K562 (cell line): ENCODE results near the gene C5AR2. TPM values are rescaled to one million over a fixed set of nuclear protein-coding genes. Genes with fewer than 3 reads are reported as not detected.

Experiments used
- ATAC-seq: fragments of 200-7000 bp; cut with Tn5 transposase; 3 replicates; pipeline ENCODE4 v1.9.1; 2020; ENCODE audit warnings: moderate library complexity
- BruUV-seq: library from RNA; stranded (reverse); fragments of 400-500 nt; replicated peaks from 2 replicates; lab custom pipeline; 2021; lab: Mats Ljungman, UMichigan
- CTCF ChIA-PET: fragments of 300-600 bp; formaldehyde crosslinking; extraction: SDS; loops from one replicate; lab custom pipeline; 2021; ENCODE audit warnings: low intra/inter-chr PET ratio; lab: Yijun Ruan, JAX
- POLR2A ChIA-PET: fragments of 300-600, 350-650 bp; sonication (Branson Sonifier 250); formaldehyde crosslinking; extraction: SDS; loops from one replicate; lab custom pipeline; 2021; ENCODE audit warnings: antibody characterized with exemption, inconsistent platforms; lab: Yijun Ruan, JAX
- DNase-seq, 4 experiments: peaks; one replicate each; pipeline versions ENCODE4 v3.0.0 to v3.0.0-alpha.2; 2011 to 2018; ENCODE audit warnings: low spot score in 3 of 4, mixed read lengths in 3 of 4; ENCODE audit errors: extremely low read depth in 1 of 4
- FAIRE-seq: peaks from 2 replicates; lab custom pipeline; 2011; peaks lifted over from hg19 to GRCh38; lab: Jason Lieb, UNC
- H2AFZ ChIP-seq: 2 replicates; pipeline ENCODE4 v1.6.0; 2011; ENCODE audit warnings: low read depth, low read length, control low read depth, inconsistent platforms
- H3K27ac ChIP-seq: fragments of 200-600 bp; 3 replicates; pipeline ENCODE4 v1.8.0; 2011; ENCODE audit warnings: low read depth, mild to moderate bottlenecking, control low read depth, inconsistent platforms, low read length, moderate library complexity, mixed read lengths; ENCODE audit errors: extremely low read depth
- H3K27me3 ChIP-seq, 2 experiments: fragments of 300-600 bp in 1 of 2; 2 replicates in 1 of 2; 3 replicates in 1 of 2; pipeline versions ENCODE4 v1.6.0 to v1.8.0; 2011; ENCODE audit warnings: inconsistent platforms in 2 of 2, low read length in 2 of 2, mild to moderate bottlenecking in 1 of 2, mixed read lengths in 1 of 2, moderate library complexity in 1 of 2; ENCODE audit not compliant: control insufficient read depth in 2 of 2, insufficient read depth in 2 of 2
- H3K36me3 ChIP-seq: fragments of 300-600 bp; 3 replicates; pipeline ENCODE4 v1.8.0; 2011; ENCODE audit warnings: mild to moderate bottlenecking, low read length, inconsistent platforms; ENCODE audit not compliant: control insufficient read depth, insufficient read depth
- H3K4me1 ChIP-seq, 2 experiments: fragments of 200-600 bp in 1 of 2; replicated peaks in 1 of 2; 2 replicates in 1 of 2; 3 replicates in 1 of 2; pipeline versions ENCODE4 v1.5.1 to v1.8.0; 2011; ENCODE audit warnings: inconsistent platforms in 2 of 2, low read length in 2 of 2, mild to moderate bottlenecking in 1 of 2, mixed read lengths in 1 of 2, moderate library complexity in 1 of 2; ENCODE audit not compliant: control insufficient read depth in 2 of 2, insufficient read depth in 2 of 2
- H3K4me2 ChIP-seq: 2 replicates; pipeline ENCODE4 v1.6.1; 2011; ENCODE audit warnings: low read length, control low read depth, inconsistent platforms, mixed read lengths; ENCODE audit not compliant: insufficient read depth
- H3K4me3 ChIP-seq: fragments of 200-600 bp; sonication (generic), shearing (Covaris generic); 2 replicates; pipeline ENCODE4 v1.5.1; 2016; ENCODE audit warnings: control low read depth, inconsistent platforms
- H3K79me2 ChIP-seq: fragments of 200-600 bp; 3 replicates; pipeline ENCODE4 v1.8.0; 2011; ENCODE audit warnings: low read length, inconsistent platforms; ENCODE audit not compliant: control insufficient read depth, insufficient read depth
- H3K9ac ChIP-seq, 2 experiments: 2 replicates each; pipeline versions ENCODE4 v1.6.0 to v1.6.1; 2011; ENCODE audit warnings: low read depth in 2 of 2, low read length in 2 of 2, control low read depth in 1 of 2, inconsistent platforms in 1 of 2, mild to moderate bottlenecking in 1 of 2, mixed read lengths in 1 of 2; ENCODE audit not compliant: insufficient read depth in 1 of 2
- H3K9me1 ChIP-seq: one replicate; pipeline ENCODE4 v1.6.0; 2011; ENCODE audit warnings: inconsistent platforms, mild to moderate bottlenecking, low read length, moderate library complexity; ENCODE audit not compliant: control insufficient read depth, insufficient read depth
- H3K9me3 ChIP-seq: replicated peaks from 2 replicates; pipeline ENCODE4 v1.5.1; 2011; ENCODE audit warnings: low read depth, low read length, inconsistent platforms; ENCODE audit not compliant: control insufficient read depth, insufficient read depth
- H4K20me1 ChIP-seq: replicated peaks from 2 replicates; pipeline ENCODE4 v1.6.1; 2011; ENCODE audit warnings: low read length, inconsistent platforms, mixed read lengths; ENCODE audit not compliant: control insufficient read depth, insufficient read depth
- CBX8 ChIP-seq: fragments of 200-600 bp; sonication (generic); IDR thresholded peaks from 2 replicates; pipeline ENCODE4 v1.6.1; 2012; ENCODE audit warnings: borderline replicate concordance, mixed run types, low read depth, mild to moderate bottlenecking, moderate library complexity, mixed read lengths, low read length, control low read depth, inconsistent platforms; ENCODE audit not compliant: poor library complexity, severe bottlenecking; ENCODE audit errors: extremely low read depth
- HINFP ChIP-seq: fragments of 450-650 bp; conservative IDR thresholded peaks from 2 replicates; pipeline ENCODE4 v1.6.1; 2016; ENCODE audit warnings: missing genetic modification characterization, low read depth, mild to moderate bottlenecking, control low read depth, missing compliant biosample characterization
- HMG20B ChIP-seq: fragments of 250-450 bp; sonication (Bioruptor Pico); IDR thresholded peaks from 2 replicates; pipeline ENCODE4 v1.5.0; 2021; ENCODE audit warnings: mild to moderate bottlenecking
- TAF15 ChIP-seq: fragments of 200-400 bp; formaldehyde crosslinking; IDR thresholded peaks from 2 replicates; pipeline ENCODE4 v1.6.1; 2017; ENCODE audit warnings: mild to moderate bottlenecking, low read depth, low read length, moderate library complexity
- ZNF395 ChIP-seq: fragments of 200-800 bp; sonication (Bioruptor generic); IDR thresholded peaks from 2 replicates; pipeline ENCODE4 v1.6.1; 2017; ENCODE audit warnings: missing genetic modification characterization, missing compliant biosample characterization
- ZNF75A ChIP-seq: fragments of 450-650 bp; formaldehyde crosslinking; IDR thresholded peaks from 2 replicates; pipeline ENCODE4 v1.4.0; 2020; ENCODE audit warnings: mild to moderate bottlenecking
- WGBS: fragments of 100-300 bp; shearing (Covaris generic); methylation state at CpG from one replicate; pipeline ENCODE4 v1.1.6; 2016; ENCODE audit warnings: low coverage, mixed read lengths; ENCODE audit not compliant: insufficient coverage; ENCODE audit errors: missing lambda C conversion rate; 5-methylcytosine and 5-hydroxymethylcytosine counted together
- in situ Hi-C: fragments of 300-500 bp; cut with MboI; formaldehyde crosslinking; loops from 4 replicates; pipeline ENCODE4 v1.15.0; 2018; ENCODE audit warnings: inconsistent platforms, mixed read lengths
- intact Hi-C: fragments of 100-400 bp; cut with micrococcal nuclease; formaldehyde crosslinking; loops from 2 replicates; pipeline ENCODE4 v1.14.2; 2022
- polyA plus RNA-seq, 8 experiments: library from polyadenylated mRNA; depleted of rRNA in 4 of 8; stranded (reverse) in 5 of 8; unstranded in 3 of 8; fragments of >200 nt; fragmentation: Nextera tagmentation in 2 of 8; fragmentation: Illumina TruSeq in 1 of 8; extraction: Ambion mirVana in 2 of 8; extraction: Trizol in 1 of 8; gene quantifications; 2 replicates each; pipeline versions ENCODE4 v1.2.1 to v1.2.3, GENCODE V29; 2011 to 2014; ENCODE audit warnings: inconsistent platforms in 1 of 8, missing spikeins in 1 of 8
- total RNA-seq, 7 experiments: library from RNA; depleted of rRNA in 6 of 7; stranded (reverse); fragments of >200 nt in 6 of 7; fragmentation: Illumina TruSeq in 2 of 7; extraction: Trizol in 2 of 7; gene quantifications; 2 replicates each; pipeline versions ENCODE4 v1.2.1 to v1.2.3, GENCODE V29; 2011 to 2021; ENCODE audit warnings: low replicate concordance in 1 of 7
- TF ChIP-seq, protein P1 (sequence below), 3 experiments: fragments of 200-800 bp in 1 of 3; fragments of 250-450 bp in 1 of 3; fragments of 450-650 bp in 1 of 3; sonication (Bioruptor Pico) in 1 of 3; sonication (Bioruptor generic) in 1 of 3; formaldehyde crosslinking in 1 of 3; IDR thresholded peaks; 2 replicates each; pipeline versions ENCODE4 v1.6.1 to v1.8.0; 2016 to 2022; ENCODE audit warnings: mild to moderate bottlenecking in 2 of 3, missing genetic modification characterization in 2 of 3, missing compliant biosample characterization in 1 of 3, moderate library complexity in 1 of 3

C5AR2 gene
- total and polyA plus RNA-seq, 9 of the 15 experiments (the other 6 are each of a cell fraction or from before 2014, with no cell fraction given), result 0.01 to 1.1 (median 0.13) TPM

DNA sequence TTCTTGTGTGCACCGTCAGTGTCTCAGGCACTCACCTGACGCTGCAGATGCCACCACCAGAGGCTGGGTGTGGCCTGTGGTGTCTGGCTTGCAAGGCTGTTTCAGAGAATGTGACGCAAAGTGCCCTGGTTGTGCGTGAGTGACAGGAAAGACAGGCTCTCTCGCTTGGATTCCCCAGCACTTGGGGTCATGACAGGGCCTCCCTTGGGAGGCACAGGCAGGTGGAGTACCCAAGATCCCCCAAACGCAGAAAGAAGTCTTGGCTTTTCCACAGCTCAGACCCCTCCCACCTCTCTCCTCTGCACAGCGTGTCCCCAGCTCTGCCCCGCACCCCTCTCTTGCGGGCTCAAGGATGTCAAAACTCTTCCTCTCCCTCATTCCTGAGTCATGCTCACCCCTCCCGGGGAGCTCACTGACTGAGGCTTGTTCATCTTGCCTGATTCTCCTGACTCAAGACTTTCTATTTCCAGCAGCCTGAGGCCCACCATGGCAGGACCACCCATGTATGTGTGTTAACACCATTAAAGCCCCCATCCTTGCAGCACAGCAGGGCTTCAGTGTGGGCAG is 38.2 kb downstream of the C5AR2 start:
- no peak for ATAC-seq
- ChIA-PET POLR2A (interaction anchor here (0.6 to 1.3 kb wide), 3 partner anchors 12 to 126 kb away, joined by 3 to 4 read pairs (median 3); no protein-coding TSS in a partner anchor), CTCF (no interaction called here)
- TF ChIP-seq TAF15 (no peak), CBX8 (no peak), HINFP (no peak), HMG20B (no peak), ZNF395 (CRISPR knock-in tag) (no peak), ZNF75A (CRISPR knock-in tag) (no peak)
- TF ChIP-seq, protein P1, sequence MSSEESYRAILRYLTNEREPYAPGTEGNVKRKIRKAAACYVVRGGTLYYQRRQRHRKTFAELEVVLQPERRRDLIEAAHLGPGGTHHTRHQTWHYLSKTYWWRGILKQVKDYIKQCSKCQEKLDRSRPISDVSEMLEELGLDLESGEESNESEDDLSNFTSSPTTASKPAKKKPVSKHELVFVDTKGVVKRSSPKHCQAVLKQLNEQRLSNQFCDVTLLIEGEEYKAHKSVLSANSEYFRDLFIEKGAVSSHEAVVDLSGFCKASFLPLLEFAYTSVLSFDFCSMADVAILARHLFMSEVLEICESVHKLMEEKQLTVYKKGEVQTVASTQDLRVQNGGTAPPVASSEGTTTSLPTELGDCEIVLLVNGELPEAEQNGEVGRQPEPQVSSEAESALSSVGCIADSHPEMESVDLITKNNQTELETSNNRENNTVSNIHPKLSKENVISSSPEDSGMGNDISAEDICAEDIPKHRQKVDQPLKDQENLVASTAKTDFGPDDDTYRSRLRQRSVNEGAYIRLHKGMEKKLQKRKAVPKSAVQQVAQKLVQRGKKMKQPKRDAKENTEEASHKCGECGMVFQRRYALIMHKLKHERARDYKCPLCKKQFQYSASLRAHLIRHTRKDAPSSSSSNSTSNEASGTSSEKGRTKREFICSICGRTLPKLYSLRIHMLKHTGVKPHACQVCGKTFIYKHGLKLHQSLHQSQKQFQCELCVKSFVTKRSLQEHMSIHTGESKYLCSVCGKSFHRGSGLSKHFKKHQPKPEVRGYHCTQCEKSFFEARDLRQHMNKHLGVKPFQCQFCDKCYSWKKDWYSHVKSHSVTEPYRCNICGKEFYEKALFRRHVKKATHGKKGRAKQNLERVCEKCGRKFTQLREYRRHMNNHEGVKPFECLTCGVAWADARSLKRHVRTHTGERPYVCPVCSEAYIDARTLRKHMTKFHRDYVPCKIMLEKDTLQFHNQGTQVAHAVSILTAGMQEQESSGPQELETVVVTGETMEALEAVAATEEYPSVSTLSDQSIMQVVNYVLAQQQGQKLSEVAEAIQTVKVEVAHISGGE (CRISPR knock-in tag; IDR thresholded peaks at IDR 0.05), result no peak
- peak overlapping the region in 1 of 2 experiments; percentile 76; a peak in 2 of 4 replicates for H3K9ac ChIP-seq
- H3K4me2 ChIP-seq, result no peak overlapping the region
- FAIRE-seq, result no peak
- H3K4me3 ChIP-seq, result no peak overlapping the region
- no TSS peak for BruUV-seq
- H3K27me3 ChIP-seq, result no peaks in the 10 kb centered on the region
- no peaks in the 10 kb centered on the region for H3K79me2 ChIP-seq
- peaks cover 3% of the 10 kb centered on the region for H3K9me1 ChIP-seq
- in situ Hi-C loops (no loop called here), intact Hi-C loops (no loop called here)
- H3K27ac ChIP-seq, result no peak overlapping the region
- no peaks in the 10 kb centered on the region for H3K9me3 ChIP-seq
- no peak for DNase-seq
- no peak overlapping the region for H2AFZ ChIP-seq
- no peaks in the 10 kb centered on the region for H4K20me1 ChIP-seq
- no peaks in the 10 kb centered on the region; a peak in 2 of 5 replicates for H3K4me1 ChIP-seq
- 77% methylated on average over 10 of the region's 10 CpGs for WGBS
- H3K36me3 ChIP-seq, result peaks cover 74% of the 10 kb centered on the region; the same call in 2 of the 3 replicates
